PFSK-1 (cell line): Measurements from ENCODE around the gene DNM1.

Experiments used
- REST ChIP-seq, 2 experiments: IDR thresholded peaks; 2 replicates each; pipeline versions ENCODE4 v1.6.1 to v1.8.0; 2011 to 2012; ENCODE audit warnings: low read depth in 2 of 2, low read length in 2 of 2, control low read depth in 1 of 2, inconsistent platforms in 1 of 2, mild to moderate bottlenecking in 1 of 2, moderate library complexity in 1 of 2; ENCODE audit not compliant: insufficient read depth in 1 of 2
- SIN3A ChIP-seq: IDR thresholded peaks from 2 replicates; pipeline ENCODE4 v1.6.1; 2012; ENCODE audit warnings: mild to moderate bottlenecking, low read length, moderate library complexity, borderline replicate concordance; ENCODE audit not compliant: insufficient read depth
- TAF1 ChIP-seq: IDR thresholded peaks from 2 replicates; pipeline ENCODE4 v1.6.1; 2012; ENCODE audit warnings: low read length, control low read depth, borderline replicate concordance; ENCODE audit not compliant: insufficient read depth

- TF ChIP-seq SIN3A (no peak), TAF1 (no peak), REST (IDR thresholded peaks at IDR 0.05; ENCODE audit: insufficient read depth in 1 of 2, low read depth in 2 of 2, low read length in 2 of 2) (no peak)
Observed at GRCh38 chr9:128288273-128289004, 85.3 kb downstream of the DNM1 start.
